Tibial nerve (tissue), 4 donors: ENCODE results near the gene SCTR.

ENCODE experiments used
- CTCF ChIP-seq, 5 experiments: fragments of 200-600 bp in 3 of 5; fragments of 450-650 bp in 2 of 5; sonication (generic) in 3 of 5; IDR thresholded peaks; one replicate each; pipeline ENCODE4 v1.5.1; 2016 to 2019; ENCODE audit warnings: antibody characterized with exemption in 5 of 5, mild to moderate bottlenecking in 3 of 5, moderate library complexity in 2 of 5
- EP300 ChIP-seq, 2 donors: sonication (generic); formaldehyde crosslinking; IDR thresholded peaks; one replicate each; pipeline ENCODE4 v1.6.1; 2017; ENCODE audit warnings: antibody characterized with exemption in 2 of 2, mild to moderate bottlenecking in 1 of 2
- POLR2A ChIP-seq, 2 donors: fragments of 450-650 bp; IDR thresholded peaks; one replicate each; pipeline ENCODE4 v1.6.1; 2017; ENCODE audit warnings: antibody characterized with exemption in 2 of 2, mild to moderate bottlenecking in 2 of 2, moderate library complexity in 2 of 2

DNA sequence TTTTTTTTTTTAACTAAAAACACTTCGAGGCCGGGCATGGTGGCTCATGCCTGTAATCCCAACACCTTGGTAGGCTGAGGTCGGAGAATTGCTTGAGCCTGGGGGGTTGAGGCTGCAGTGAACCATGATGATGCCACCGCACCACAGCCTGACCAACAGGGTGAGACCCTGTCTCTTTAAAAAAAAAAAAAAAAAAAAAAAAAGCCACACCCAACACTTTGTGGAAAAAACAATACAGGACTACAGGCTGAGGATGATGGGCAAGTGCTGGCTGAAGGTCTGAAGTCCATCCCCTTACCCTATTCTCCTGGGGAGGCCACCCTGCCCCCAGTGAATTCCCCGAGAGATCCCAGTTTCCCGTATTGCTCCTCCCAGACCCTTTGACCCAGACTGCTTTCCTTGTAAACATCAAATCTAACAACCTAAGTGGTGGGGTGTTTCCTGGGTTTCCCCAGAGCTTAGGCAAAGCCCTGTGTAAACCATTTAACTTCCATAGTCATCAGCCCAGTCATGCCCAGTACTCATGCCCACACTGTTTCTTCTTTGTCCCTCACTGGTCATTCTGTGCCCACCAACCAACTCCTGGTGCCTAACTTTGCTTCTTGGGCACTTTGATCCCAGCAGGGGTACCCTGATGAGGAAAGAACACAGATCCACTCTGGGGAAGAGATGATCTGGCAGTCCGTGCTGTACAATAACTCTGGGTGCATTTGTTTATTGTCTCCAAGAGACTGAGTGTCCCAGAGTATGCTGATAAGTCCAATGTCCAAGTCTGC lies 98.5 kb downstream of the SCTR start:
- no peak for TF ChIP-seq CTCF (IDR thresholded peaks at IDR 0.05)
- no peak for TF ChIP-seq POLR2A (IDR thresholded peaks at IDR 0.05)
- TF ChIP-seq EP300 (IDR thresholded peaks at IDR 0.05): no peak
